HEK293 (cell line): Measurements from ENCODE around the gene METTL2A.
"Not testable (repeated sequence)": the region's sequence is repeated elsewhere in the genome, so short reads cannot be mapped to it uniquely, and the experiment has no call there.

Experiments used
- TRIM28 ChIP-seq: IDR thresholded peaks from 2 replicates; pipeline ENCODE4 v1.6.1; 2011; ENCODE audit warnings: low read length, control low read depth, borderline replicate concordance
- ZBTB1 ChIP-seq: fragments of 450-650 bp; formaldehyde crosslinking; IDR thresholded peaks from 2 replicates; pipeline ENCODE4 v1.5.1; 2016; ENCODE audit warnings: missing biosample characterization, missing genetic modification characterization
- ZBTB20 ChIP-seq: fragments of 450-650 bp; formaldehyde crosslinking; IDR thresholded peaks from 2 replicates; pipeline ENCODE4 v1.5.1; 2016; ENCODE audit warnings: missing biosample characterization, missing genetic modification characterization
- ZNF169 ChIP-seq: fragments of 450-650 bp; formaldehyde crosslinking; IDR thresholded peaks from 2 replicates; pipeline ENCODE4 v1.5.1; 2016; ENCODE audit warnings: missing biosample characterization, missing genetic modification characterization
- ZNF174 ChIP-seq: fragments of 450-650 bp; formaldehyde crosslinking; IDR thresholded peaks from 2 replicates; pipeline ENCODE4 v1.5.0; 2017; ENCODE audit warnings: missing biosample characterization, mild to moderate bottlenecking, missing genetic modification characterization
- ZNF510 ChIP-seq: fragments of 450-650 bp; formaldehyde crosslinking; IDR thresholded peaks from 2 replicates; pipeline ENCODE4 v1.5.1; 2018; ENCODE audit warnings: mild to moderate bottlenecking, missing genetic modification characterization, missing biosample characterization; ENCODE audit not compliant: insufficient replicate concordance
- TF ChIP-seq, protein P1 (sequence below): fragments of 450-650 bp; formaldehyde crosslinking; IDR thresholded peaks from 2 replicates; pipeline ENCODE4 v1.5.1; 2016; ENCODE audit warnings: missing biosample characterization, missing genetic modification characterization
- TF ChIP-seq, protein P2 (sequence below): fragments of 450-650 bp; formaldehyde crosslinking; IDR thresholded peaks from 2 replicates; pipeline ENCODE4 v1.5.1; 2016; ENCODE audit warnings: missing biosample characterization, missing genetic modification characterization

DNA sequence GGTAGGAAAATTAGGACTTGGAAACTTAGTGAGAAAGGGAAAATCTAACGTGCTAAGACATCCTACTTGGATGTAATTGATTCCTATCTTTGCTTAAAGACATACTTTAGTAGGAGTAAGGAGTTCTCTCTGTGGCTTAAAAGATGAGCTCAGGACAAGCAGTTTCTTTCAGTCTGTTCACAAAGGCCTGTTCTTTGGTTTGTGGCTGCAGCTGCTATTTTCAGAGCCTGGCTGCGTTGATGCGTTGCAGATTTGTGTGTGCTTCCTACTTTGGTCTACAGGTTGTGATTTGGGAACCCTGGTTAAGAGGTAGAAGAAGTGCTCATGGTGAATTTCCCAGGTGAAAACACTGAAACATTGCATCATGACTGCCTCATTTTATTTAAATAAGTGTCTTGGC lies 30.4 kb downstream of the METTL2A start:
- TF ChIP-seq, protein P1, sequence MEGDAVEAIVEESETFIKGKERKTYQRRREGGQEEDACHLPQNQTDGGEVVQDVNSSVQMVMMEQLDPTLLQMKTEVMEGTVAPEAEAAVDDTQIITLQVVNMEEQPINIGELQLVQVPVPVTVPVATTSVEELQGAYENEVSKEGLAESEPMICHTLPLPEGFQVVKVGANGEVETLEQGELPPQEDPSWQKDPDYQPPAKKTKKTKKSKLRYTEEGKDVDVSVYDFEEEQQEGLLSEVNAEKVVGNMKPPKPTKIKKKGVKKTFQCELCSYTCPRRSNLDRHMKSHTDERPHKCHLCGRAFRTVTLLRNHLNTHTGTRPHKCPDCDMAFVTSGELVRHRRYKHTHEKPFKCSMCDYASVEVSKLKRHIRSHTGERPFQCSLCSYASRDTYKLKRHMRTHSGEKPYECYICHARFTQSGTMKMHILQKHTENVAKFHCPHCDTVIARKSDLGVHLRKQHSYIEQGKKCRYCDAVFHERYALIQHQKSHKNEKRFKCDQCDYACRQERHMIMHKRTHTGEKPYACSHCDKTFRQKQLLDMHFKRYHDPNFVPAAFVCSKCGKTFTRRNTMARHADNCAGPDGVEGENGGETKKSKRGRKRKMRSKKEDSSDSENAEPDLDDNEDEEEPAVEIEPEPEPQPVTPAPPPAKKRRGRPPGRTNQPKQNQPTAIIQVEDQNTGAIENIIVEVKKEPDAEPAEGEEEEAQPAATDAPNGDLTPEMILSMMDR (tag by site-specific recombination), result not testable (repeated sequence)
- TF ChIP-seq TRIM28; ZBTB1 (tag by site-specific recombination); ZNF169; ZBTB20 (tag by site-specific recombination); ZNF510 (tag by site-specific recombination); ZNF174 (tag by site-specific recombination): not testable (repeated sequence)
- TF ChIP-seq, protein P2, sequence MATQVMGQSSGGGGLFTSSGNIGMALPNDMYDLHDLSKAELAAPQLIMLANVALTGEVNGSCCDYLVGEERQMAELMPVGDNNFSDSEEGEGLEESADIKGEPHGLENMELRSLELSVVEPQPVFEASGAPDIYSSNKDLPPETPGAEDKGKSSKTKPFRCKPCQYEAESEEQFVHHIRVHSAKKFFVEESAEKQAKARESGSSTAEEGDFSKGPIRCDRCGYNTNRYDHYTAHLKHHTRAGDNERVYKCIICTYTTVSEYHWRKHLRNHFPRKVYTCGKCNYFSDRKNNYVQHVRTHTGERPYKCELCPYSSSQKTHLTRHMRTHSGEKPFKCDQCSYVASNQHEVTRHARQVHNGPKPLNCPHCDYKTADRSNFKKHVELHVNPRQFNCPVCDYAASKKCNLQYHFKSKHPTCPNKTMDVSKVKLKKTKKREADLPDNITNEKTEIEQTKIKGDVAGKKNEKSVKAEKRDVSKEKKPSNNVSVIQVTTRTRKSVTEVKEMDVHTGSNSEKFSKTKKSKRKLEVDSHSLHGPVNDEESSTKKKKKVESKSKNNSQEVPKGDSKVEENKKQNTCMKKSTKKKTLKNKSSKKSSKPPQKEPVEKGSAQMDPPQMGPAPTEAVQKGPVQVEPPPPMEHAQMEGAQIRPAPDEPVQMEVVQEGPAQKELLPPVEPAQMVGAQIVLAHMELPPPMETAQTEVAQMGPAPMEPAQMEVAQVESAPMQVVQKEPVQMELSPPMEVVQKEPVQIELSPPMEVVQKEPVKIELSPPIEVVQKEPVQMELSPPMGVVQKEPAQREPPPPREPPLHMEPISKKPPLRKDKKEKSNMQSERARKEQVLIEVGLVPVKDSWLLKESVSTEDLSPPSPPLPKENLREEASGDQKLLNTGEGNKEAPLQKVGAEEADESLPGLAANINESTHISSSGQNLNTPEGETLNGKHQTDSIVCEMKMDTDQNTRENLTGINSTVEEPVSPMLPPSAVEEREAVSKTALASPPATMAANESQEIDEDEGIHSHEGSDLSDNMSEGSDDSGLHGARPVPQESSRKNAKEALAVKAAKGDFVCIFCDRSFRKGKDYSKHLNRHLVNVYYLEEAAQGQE (tag by site-specific recombination), result not testable (repeated sequence)
